Transverse colon (tissue), 4 donors: ENCODE data around the gene PDHX. TPM values are rescaled to one million over a fixed set of nuclear protein-coding genes. Genes with fewer than 3 reads are reported as not detected.
"Not testable (repeated sequence)": the region's sequence is repeated elsewhere in the genome, so short reads cannot be mapped to it uniquely, and the experiment has no call there.

Experiments used
- DNase-seq: peaks from one replicate; pipeline ENCODE4 v3.0.0-alpha.2; 2019
- H3K27ac ChIP-seq, 4 donors: fragments of 200-600 bp; sonication (generic); 2 replicates each; pipeline ENCODE4 v1.5.1; 2016 to 2018; ENCODE audit warnings: inconsistent platforms in 4 of 4
- H3K27me3 ChIP-seq: fragments of 200-600 bp; sonication (generic); 2 replicates; pipeline ENCODE4 v1.5.1; 2017; ENCODE audit warnings: inconsistent platforms
- H3K36me3 ChIP-seq, 4 donors: fragments of 200-600 bp; sonication (generic); 2 replicates each; pipeline ENCODE4 v1.5.1; 2017 to 2019; ENCODE audit warnings: inconsistent platforms in 4 of 4
- H3K4me1 ChIP-seq, 4 donors: fragments of 200-600 bp; sonication (generic); 2 replicates each; pipeline ENCODE4 v1.5.1; 2017 to 2020; ENCODE audit warnings: inconsistent platforms in 4 of 4
- H3K4me3 ChIP-seq, 4 donors: fragments of 200-600 bp; sonication (generic); 1 replicate in 1 of 4; 2 replicates in 3 of 4; pipeline versions ENCODE4 v1.5.1 to v1.6.1; 2017 to 2019; ENCODE audit warnings: inconsistent platforms in 4 of 4
- H3K9me3 ChIP-seq, 2 donors: fragments of 200-600 bp; sonication (generic); 2 replicates each; pipeline ENCODE4 v1.5.1; 2017 to 2019; ENCODE audit warnings: inconsistent platforms in 2 of 2
- EP300 ChIP-seq: sonication (generic); formaldehyde crosslinking; IDR thresholded peaks from one replicate; pipeline ENCODE4 v1.6.1; 2017; ENCODE audit warnings: antibody characterized with exemption, low read depth
- POLR2A ChIP-seq: fragments of 450-650 bp; IDR thresholded peaks from one replicate; pipeline ENCODE4 v1.6.1; 2016; ENCODE audit warnings: antibody characterized with exemption, mild to moderate bottlenecking, moderate library complexity
- POLR2AphosphoS5 ChIP-seq, 3 donors: sonication (generic); formaldehyde crosslinking; IDR thresholded peaks; one replicate each; pipeline ENCODE4 v1.6.1; 2016; ENCODE audit warnings: antibody characterized with exemption in 3 of 3
- WGBS, 2 donors: methylation state at CpG; one replicate each; pipeline ENCODE4 v1.1.5; 2018; ENCODE audit warnings: low coverage in 1 of 2; 5-methylcytosine and 5-hydroxymethylcytosine counted together
- in situ Hi-C, 4 donors: fragments of 200-750 bp; cut with MboI; loops; one replicate each; pipeline versions ENCODE4 v1.15.0 to v1.15.1; 2017; ENCODE audit warnings: low sequenced_read_pairs in 3 of 4, low pct_ligation_motif_present in 1 of 4, low pct_unique_long_range_greater_than_20kb in 1 of 4
- intact Hi-C: fragments of 100-400 bp; cut with DNase I; formaldehyde crosslinking; loops from one replicate; pipeline ENCODE4 v1.15.1; 2023; ENCODE audit warnings: low total_unique reads
- total RNA-seq, 4 donors: library from RNA; depleted of rRNA; stranded (reverse); fragments of >200 nt; gene quantifications; one replicate each; pipeline ENCODE4 v1.1.0, GENCODE V29; 2016
- TF ChIP-seq, protein P1 (sequence below), 5 experiments: fragments of 200-600 bp in 3 of 5; fragments of 450-650 bp in 2 of 5; sonication (generic) in 3 of 5; IDR thresholded peaks; 1 replicate in 2 of 5; 2 replicates in 3 of 5; pipeline ENCODE4 v1.5.1; 2016 to 2017; ENCODE audit warnings: antibody characterized with exemption in 5 of 5, inconsistent platforms in 3 of 5, mild to moderate bottlenecking in 2 of 5, moderate library complexity in 1 of 5

PDHX gene
- total RNA-seq, 4 donors from 2014 or later: 26.7 to 37.0 (median 36.7) TPM

- no peaks in the 10 kb centered on the region for H3K27me3 ChIP-seq
- H3K9me3 ChIP-seq: no peaks in the 10 kb centered on the region
- H3K27ac ChIP-seq: peak overlapping the region in 2 of 4 donors; percentile 22 to 37
- in situ Hi-C loops: loop anchor here in 3 of 4 donors (10.0 to 25.0 kb wide), 3 partner anchors 303 to 375 kb away; partner anchors contain the start of gene ELF5 (in 1 of the 3)
- TF ChIP-seq POLR2AphosphoS5 (IDR thresholded peaks at IDR 0.05): no peak
- TF ChIP-seq, protein P1, sequence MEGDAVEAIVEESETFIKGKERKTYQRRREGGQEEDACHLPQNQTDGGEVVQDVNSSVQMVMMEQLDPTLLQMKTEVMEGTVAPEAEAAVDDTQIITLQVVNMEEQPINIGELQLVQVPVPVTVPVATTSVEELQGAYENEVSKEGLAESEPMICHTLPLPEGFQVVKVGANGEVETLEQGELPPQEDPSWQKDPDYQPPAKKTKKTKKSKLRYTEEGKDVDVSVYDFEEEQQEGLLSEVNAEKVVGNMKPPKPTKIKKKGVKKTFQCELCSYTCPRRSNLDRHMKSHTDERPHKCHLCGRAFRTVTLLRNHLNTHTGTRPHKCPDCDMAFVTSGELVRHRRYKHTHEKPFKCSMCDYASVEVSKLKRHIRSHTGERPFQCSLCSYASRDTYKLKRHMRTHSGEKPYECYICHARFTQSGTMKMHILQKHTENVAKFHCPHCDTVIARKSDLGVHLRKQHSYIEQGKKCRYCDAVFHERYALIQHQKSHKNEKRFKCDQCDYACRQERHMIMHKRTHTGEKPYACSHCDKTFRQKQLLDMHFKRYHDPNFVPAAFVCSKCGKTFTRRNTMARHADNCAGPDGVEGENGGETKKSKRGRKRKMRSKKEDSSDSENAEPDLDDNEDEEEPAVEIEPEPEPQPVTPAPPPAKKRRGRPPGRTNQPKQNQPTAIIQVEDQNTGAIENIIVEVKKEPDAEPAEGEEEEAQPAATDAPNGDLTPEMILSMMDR (IDR thresholded peaks at IDR 0.05): peak in 4 of 5 experiments; percentile 31 to 69 (median 48)
- WGBS, 2 donors: 28 to 52% methylated on average over 2 of the region's 2 CpGs
- no peak overlapping the region for H3K4me3 ChIP-seq
- no peaks in the 10 kb centered on the region for H3K36me3 ChIP-seq
- intact Hi-C loops: no loop called here
- DNase-seq: no peak
- H3K4me1 ChIP-seq: peaks cover 0 to 20% (median 5%) of the 10 kb centered on the region in 4 donors
Observed at GRCh38 chr11:34890089-34890488, 26.3 kb upstream of the PDHX start.

DNA sequence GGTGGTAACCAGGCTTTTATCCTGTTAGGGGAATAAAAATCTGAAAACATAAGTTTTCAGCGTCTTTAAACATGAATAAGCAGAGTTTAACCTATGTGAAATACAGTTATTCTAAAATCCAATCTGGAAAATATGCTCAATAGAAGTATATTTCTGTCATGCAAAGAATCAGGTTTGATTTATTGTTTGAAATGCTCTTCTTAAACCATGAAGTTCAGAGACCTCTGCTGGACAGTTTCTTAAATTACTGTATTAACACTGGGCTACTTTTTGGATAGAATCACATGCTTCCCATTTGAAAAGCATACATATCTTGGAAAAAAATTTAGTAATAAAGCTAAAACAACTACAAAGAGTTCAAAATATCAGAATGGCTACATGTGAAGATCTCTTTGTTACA lies 25.6 kb upstream of the PDHX start:
- Histone ChIP-seq H3K4me1 (peaks cover 0 to 20% (median 5%) of the 10 kb centered on the region in 4 donors), H3K36me3 (no peaks in the 10 kb centered on the region), H3K27ac (peak overlapping the region in 2 of 4 donors; percentile 22 to 37), H3K4me3 (no peak overlapping the region), H3K27me3 (no peaks in the 10 kb centered on the region), H3K9me3 (no peaks in the 10 kb centered on the region)
- TF ChIP-seq, protein P1 (IDR thresholded peaks at IDR 0.05): peak; percentile 33 to 68 (median 43)
- TF ChIP-seq EP300: no peak
- WGBS, 2 donors: 56 to 70% methylated on average over 1 of the region's 1 CpG
- in situ Hi-C loops (loop anchor here in 3 of 4 donors (10.0 to 25.0 kb wide), 3 partner anchors 304 to 376 kb away; partner anchors contain the start of gene ELF5 (in 1 of the 3)), intact Hi-C loops (no loop called here)
- no peak for DNase-seq

GRCh38 chr11:34891611-34892010 lies 24.8 kb upstream of the PDHX start:
- in situ Hi-C loops: loop anchor here in 3 of 4 donors (10.0 to 25.0 kb wide), 3 partner anchors 304 to 377 kb away; partner anchors contain the start of gene ELF5 (in 1 of the 3)
- H3K27ac ChIP-seq: no peak overlapping the region

GRCh38 chr11:34893416-34893815 lies 23.0 kb upstream of the PDHX start:
- Histone ChIP-seq H3K4me1 (peaks cover 0 to 11% (median 4%) of the 10 kb centered on the region in 4 donors), H3K27me3 (no peaks in the 10 kb centered on the region), H3K27ac (no peak overlapping the region), H3K36me3 (no peaks in the 10 kb centered on the region), H3K4me3 (no peak overlapping the region), H3K9me3 (peaks cover 0 to 9% of the 10 kb centered on the region in 2 donors)
- DNase-seq: no peak
- intact Hi-C loops (no loop called here), in situ Hi-C loops (loop anchor here in 3 of 4 donors (10.0 to 25.0 kb wide), 3 partner anchors 306 to 379 kb away; partner anchors contain the start of gene ELF5 (in 1 of the 3))
- 94 to 100% methylated on average over 1 of the region's 1 CpG for WGBS, 2 donors
- TF ChIP-seq, protein P1 (IDR thresholded peaks at IDR 0.05): no peak
- TF ChIP-seq EP300: no peak
- no peak for TF ChIP-seq POLR2AphosphoS5 (IDR thresholded peaks at IDR 0.05)
- TF ChIP-seq POLR2A: no peak

More at GRCh38 chr11:34891611-34892010, 24.8 kb upstream of the PDHX start:
- no peak for DNase-seq
- Histone ChIP-seq H3K9me3 (no peaks in the 10 kb centered on the region), H3K4me3 (no peak overlapping the region), H3K4me1 (peaks cover 0 to 20% (median 5%) of the 10 kb centered on the region in 4 donors), H3K27me3 (no peaks in the 10 kb centered on the region), H3K36me3 (no peaks in the 10 kb centered on the region)
- 71% methylated on average over 3 of the region's 3 CpGs; no CpG with 5 or more reads in 1 of the 2 donors for WGBS, 2 donors
- intact Hi-C loops: no loop called here
- TF ChIP-seq POLR2AphosphoS5 (IDR thresholded peaks at IDR 0.05) (no peak), EP300 (no peak), POLR2A (no peak)
- TF ChIP-seq, protein P1 (IDR thresholded peaks at IDR 0.05): no peak

GRCh38 chr11:34896191-34896590 lies 20.2 kb upstream of the PDHX start:
- H3K4me3 ChIP-seq, H3K36me3 ChIP-seq, H3K4me1 ChIP-seq, intact Hi-C loops, DNase-seq, H3K27me3 ChIP-seq, H3K27ac ChIP-seq: not testable (repeated sequence)
- H3K9me3 ChIP-seq: peaks cover 24 to 33% of the 10 kb centered on the region in 2 donors
- 95 to 100% methylated on average over 2 to 3 of the region's 3 CpGs for WGBS, 2 donors
- in situ Hi-C loops: loop anchor here in 3 of 4 donors (10.0 to 25.0 kb wide), 3 partner anchors 309 to 381 kb away; partner anchors contain the start of gene ELF5 (in 1 of the 3)
